ENCODE measurements around the gene TMPRSS12. TPM values are rescaled to one million over a fixed set of nuclear protein-coding genes. Genes with fewer than 3 reads are reported as not detected.
"Not testable (repeated sequence)": the region's sequence is repeated elsewhere in the genome, so short reads cannot be mapped to it uniquely, and the experiment has no call there.

The TMPRSS12 gene
- total and polyA plus RNA-seq, 2 experiments from 2014 or later, result not detected

DNA sequence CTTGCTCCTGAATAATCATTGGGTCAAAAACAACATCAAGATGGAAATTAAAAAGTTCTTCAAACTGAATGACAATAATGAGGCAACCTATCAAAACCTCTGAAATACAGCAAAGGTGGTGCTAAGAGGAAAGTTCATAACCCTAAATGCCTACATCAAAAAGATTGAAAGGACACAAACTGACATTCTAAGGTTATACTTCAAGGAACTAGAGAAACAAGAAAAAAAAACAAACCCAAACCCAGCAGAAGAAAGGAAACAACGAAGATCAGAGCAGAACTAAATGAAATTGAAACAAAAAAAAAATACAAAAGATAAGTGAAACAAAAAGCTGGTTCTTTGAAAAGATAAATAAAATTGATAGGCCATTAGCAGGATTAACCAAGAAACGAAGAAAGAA, 26.2 kb downstream of the TMPRSS12 start:
- ATAC-seq; H3K9me2 ChIP-seq (ENCODE audit: insufficient read depth); H3K27me3 Mint-ChIP-seq (ENCODE audit: insufficient read depth, low read depth, poor library complexity); H3K4me3 Mint-ChIP-seq; H3K4me1 Mint-ChIP-seq; H3K4me2 ChIP-seq; H3K27ac Mint-ChIP-seq; H3K79me2 ChIP-seq (replicated peaks; ENCODE audit: insufficient read depth); H3K27me3 ChIP-seq (ENCODE audit: insufficient read depth); H3F3A ChIP-seq (replicated peaks; ENCODE audit: low read depth); H3K36me3 ChIP-seq (ENCODE audit: insufficient read depth); DNase-seq (ENCODE audit: low spot score); H3K4me1 ChIP-seq (ENCODE audit: insufficient read depth); H3K4me3 ChIP-seq; H3K27ac ChIP-seq (ENCODE audit: low read depth); H4K20me1 ChIP-seq (replicated peaks; ENCODE audit: insufficient read depth); H2AFZ ChIP-seq: not testable (repeated sequence)
- H3K9me3 Mint-ChIP-seq, result peaks cover 27% of the 10 kb centered on the region
- H3K36me3 Mint-ChIP-seq (ENCODE audit: low read depth), result peaks cover 15% of the 10 kb centered on the region

DNA sequence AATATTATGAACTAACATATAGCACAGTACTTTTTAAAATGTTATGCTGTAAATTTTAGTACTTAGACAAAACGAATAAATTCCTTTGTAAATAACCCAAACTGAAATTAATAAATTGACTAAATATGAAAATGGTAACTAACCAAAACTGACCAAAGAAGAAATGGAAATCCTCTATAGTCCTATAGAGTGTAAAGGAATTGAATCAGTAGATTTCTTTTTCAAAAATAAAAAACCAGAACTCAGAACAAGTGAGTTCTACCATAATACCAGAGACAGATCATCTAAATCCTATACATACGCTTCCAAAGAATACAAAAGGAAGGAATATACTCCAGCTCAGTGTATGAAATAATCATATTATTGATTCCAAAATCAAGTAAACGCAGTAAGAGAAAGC, 39.8 kb downstream of the TMPRSS12 start:
- H3K4me3 ChIP-seq, result no peak overlapping the region
- ATAC-seq (no peak), DNase-seq (ENCODE audit: low spot score) (no peak)
- H3K4me3 Mint-ChIP-seq, result no peak overlapping the region
- no peaks in the 10 kb centered on the region for H3K36me3 ChIP-seq (ENCODE audit: insufficient read depth)
- no peak overlapping the region for H3K27ac ChIP-seq (ENCODE audit: low read depth)
- H3K4me1 ChIP-seq (ENCODE audit: insufficient read depth), result no peaks in the 10 kb centered on the region
- TF ChIP-seq ZNF114 (CRISPR knock-in tag; IDR thresholded peaks at IDR 0.05) (no peak), ZNF462 (CRISPR knock-in tag; IDR thresholded peaks at IDR 0.05) (no peak), JUNB (IDR thresholded peaks at IDR 0.05; ENCODE audit: unreplicated experiment) (no peak), NANOG (IDR thresholded peaks at IDR 0.05; ENCODE audit: borderline replicate concordance) (no peak), EZH2phosphoT487 (IDR thresholded peaks at IDR 0.05; ENCODE audit: unreplicated experiment) (no peak), EZH2 (IDR thresholded peaks at IDR 0.05; ENCODE audit: low read depth, unreplicated experiment) (no peak), STAT1 (IDR thresholded peaks at IDR 0.05; ENCODE audit: unreplicated experiment) (no peak)
- TF ChIP-seq, protein P1, sequence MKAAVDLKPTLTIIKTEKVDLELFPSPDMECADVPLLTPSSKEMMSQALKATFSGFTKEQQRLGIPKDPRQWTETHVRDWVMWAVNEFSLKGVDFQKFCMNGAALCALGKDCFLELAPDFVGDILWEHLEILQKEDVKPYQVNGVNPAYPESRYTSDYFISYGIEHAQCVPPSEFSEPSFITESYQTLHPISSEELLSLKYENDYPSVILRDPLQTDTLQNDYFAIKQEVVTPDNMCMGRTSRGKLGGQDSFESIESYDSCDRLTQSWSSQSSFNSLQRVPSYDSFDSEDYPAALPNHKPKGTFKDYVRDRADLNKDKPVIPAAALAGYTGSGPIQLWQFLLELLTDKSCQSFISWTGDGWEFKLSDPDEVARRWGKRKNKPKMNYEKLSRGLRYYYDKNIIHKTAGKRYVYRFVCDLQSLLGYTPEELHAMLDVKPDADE (IDR thresholded peaks at IDR 0.05), result no peak
- no peaks in the 10 kb centered on the region for H3F3A ChIP-seq (replicated peaks; ENCODE audit: low read depth)
- H3K9me2 ChIP-seq (ENCODE audit: insufficient read depth), result no peaks in the 10 kb centered on the region
- H3K36me3 Mint-ChIP-seq (ENCODE audit: low read depth), result no peaks in the 10 kb centered on the region
- no peaks in the 10 kb centered on the region for H3K27me3 Mint-ChIP-seq (ENCODE audit: insufficient read depth, low read depth, poor library complexity)
- no peaks in the 10 kb centered on the region for H4K20me1 ChIP-seq (replicated peaks; ENCODE audit: insufficient read depth)
- H2AFZ ChIP-seq, result no peak overlapping the region
- H3K9me3 Mint-ChIP-seq, result peaks cover 7% of the 10 kb centered on the region; the same call in 2 of the 3 replicates
- H3K4me1 Mint-ChIP-seq, result no peaks in the 10 kb centered on the region
- H3K27ac Mint-ChIP-seq, result no peak overlapping the region
- no peaks in the 10 kb centered on the region for H3K27me3 ChIP-seq (ENCODE audit: insufficient read depth)
- no peak overlapping the region for H3K4me2 ChIP-seq
- no peaks in the 10 kb centered on the region for H3K79me2 ChIP-seq (replicated peaks; ENCODE audit: insufficient read depth)
